ENCODE measurements around the gene UBA52. TPM values are rescaled to one million over a fixed set of nuclear protein-coding genes. Genes with fewer than 3 reads are reported as not detected.

The UBA52 gene
- total and polyA plus RNA-seq, 2 of the 13 experiments (the other 11 are each of a cell fraction or from before 2014, with no cell fraction given), result 959 to 1,782 TPM

GRCh38 chr19:18605546-18606280 is 34.1 kb downstream of the UBA52 start (continued):
- peak; percentile 78; the same call in 1 of the 2 replicates for TF ChIP-seq ZNF563 (CRISPR knock-in tag; IDR thresholded peaks at IDR 0.05)
- TF ChIP-seq, protein P1, sequence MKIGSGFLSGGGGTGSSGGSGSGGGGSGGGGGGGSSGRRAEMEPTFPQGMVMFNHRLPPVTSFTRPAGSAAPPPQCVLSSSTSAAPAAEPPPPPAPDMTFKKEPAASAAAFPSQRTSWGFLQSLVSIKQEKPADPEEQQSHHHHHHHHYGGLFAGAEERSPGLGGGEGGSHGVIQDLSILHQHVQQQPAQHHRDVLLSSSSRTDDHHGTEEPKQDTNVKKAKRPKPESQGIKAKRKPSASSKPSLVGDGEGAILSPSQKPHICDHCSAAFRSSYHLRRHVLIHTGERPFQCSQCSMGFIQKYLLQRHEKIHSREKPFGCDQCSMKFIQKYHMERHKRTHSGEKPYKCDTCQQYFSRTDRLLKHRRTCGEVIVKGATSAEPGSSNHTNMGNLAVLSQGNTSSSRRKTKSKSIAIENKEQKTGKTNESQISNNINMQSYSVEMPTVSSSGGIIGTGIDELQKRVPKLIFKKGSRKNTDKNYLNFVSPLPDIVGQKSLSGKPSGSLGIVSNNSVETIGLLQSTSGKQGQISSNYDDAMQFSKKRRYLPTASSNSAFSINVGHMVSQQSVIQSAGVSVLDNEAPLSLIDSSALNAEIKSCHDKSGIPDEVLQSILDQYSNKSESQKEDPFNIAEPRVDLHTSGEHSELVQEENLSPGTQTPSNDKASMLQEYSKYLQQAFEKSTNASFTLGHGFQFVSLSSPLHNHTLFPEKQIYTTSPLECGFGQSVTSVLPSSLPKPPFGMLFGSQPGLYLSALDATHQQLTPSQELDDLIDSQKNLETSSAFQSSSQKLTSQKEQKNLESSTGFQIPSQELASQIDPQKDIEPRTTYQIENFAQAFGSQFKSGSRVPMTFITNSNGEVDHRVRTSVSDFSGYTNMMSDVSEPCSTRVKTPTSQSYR (CRISPR knock-in tag; IDR thresholded peaks at IDR 0.05; ENCODE audit: borderline replicate concordance), result peak; percentile 40; the same call in 1 of the 2 replicates
- no peak for TF ChIP-seq ZNF841 (CRISPR knock-in tag; IDR thresholded peaks at IDR 0.05; ENCODE audit: borderline replicate concordance)
- TF ChIP-seq SMARCC2 (IDR thresholded peaks at IDR 0.05), result no peak
- no peak for TF ChIP-seq MXD4 (CRISPR knock-in tag; IDR thresholded peaks at IDR 0.05)
- TF ChIP-seq SP4 (CRISPR knock-in tag; IDR thresholded peaks at IDR 0.05), result 0 out of 2 replicates have a peak, but pooled peaks have one; percentile 26
- 0 out of 2 replicates have a peak, but pooled peaks have one; percentile 36 for TF ChIP-seq CENPT (CRISPR knock-in tag; IDR thresholded peaks at IDR 0.05; ENCODE audit: low read depth)
- no peak for TF ChIP-seq FOSL1 (CRISPR knock-in tag; IDR thresholded peaks at IDR 0.05; ENCODE audit: borderline replicate concordance)
- peak; percentile 38; the same call in 1 of the 2 replicates for TF ChIP-seq NCOR1 (IDR thresholded peaks at IDR 0.05; ENCODE audit: borderline replicate concordance, low read length)
- no peak for TF ChIP-seq ZNF781 (CRISPR knock-in tag; IDR thresholded peaks at IDR 0.05; ENCODE audit: borderline replicate concordance, not compliant biosample characterization)
- peak; percentile 61 for TF ChIP-seq TBX2 (CRISPR knock-in tag; IDR thresholded peaks at IDR 0.05; ENCODE audit: borderline replicate concordance)
- no peak for TF ChIP-seq AGO2 (optimal IDR thresholded peaks at IDR 0.05; ENCODE audit: low read depth, low read length)
- TF ChIP-seq, protein P2, sequence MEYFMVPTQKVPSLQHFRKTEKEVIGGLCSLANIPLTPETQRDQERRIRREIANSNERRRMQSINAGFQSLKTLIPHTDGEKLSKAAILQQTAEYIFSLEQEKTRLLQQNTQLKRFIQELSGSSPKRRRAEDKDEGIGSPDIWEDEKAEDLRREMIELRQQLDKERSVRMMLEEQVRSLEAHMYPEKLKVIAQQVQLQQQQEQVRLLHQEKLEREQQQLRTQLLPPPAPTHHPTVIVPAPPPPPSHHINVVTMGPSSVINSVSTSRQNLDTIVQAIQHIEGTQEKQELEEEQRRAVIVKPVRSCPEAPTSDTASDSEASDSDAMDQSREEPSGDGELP (IDR thresholded peaks at IDR 0.05; ENCODE audit: borderline replicate concordance, low read depth), result peak; percentile 31; the same call in 1 of the 2 replicates
- no peak for TF ChIP-seq KDM5A (IDR thresholded peaks at IDR 0.05; ENCODE audit: borderline replicate concordance, low read length)
- no peak for TF ChIP-seq ZNF484 (CRISPR knock-in tag; IDR thresholded peaks at IDR 0.05; ENCODE audit: borderline replicate concordance, low read depth)
- TF ChIP-seq CERS6 (CRISPR knock-in tag; IDR thresholded peaks at IDR 0.05), result no peak
- TF ChIP-seq, protein P3, sequence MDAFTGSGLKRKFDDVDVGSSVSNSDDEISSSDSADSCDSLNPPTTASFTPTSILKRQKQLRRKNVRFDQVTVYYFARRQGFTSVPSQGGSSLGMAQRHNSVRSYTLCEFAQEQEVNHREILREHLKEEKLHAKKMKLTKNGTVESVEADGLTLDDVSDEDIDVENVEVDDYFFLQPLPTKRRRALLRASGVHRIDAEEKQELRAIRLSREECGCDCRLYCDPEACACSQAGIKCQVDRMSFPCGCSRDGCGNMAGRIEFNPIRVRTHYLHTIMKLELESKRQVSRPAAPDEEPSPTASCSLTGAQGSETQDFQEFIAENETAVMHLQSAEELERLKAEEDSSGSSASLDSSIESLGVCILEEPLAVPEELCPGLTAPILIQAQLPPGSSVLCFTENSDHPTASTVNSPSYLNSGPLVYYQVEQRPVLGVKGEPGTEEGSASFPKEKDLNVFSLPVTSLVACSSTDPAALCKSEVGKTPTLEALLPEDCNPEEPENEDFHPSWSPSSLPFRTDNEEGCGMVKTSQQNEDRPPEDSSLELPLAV (CRISPR knock-in tag; conservative IDR thresholded peaks at IDR 0.05; ENCODE audit: low read depth), result 0 out of 2 replicates have a peak, but pooled peaks have one; percentile 26
- no peak for TF ChIP-seq ZNF773 (CRISPR knock-in tag; IDR thresholded peaks at IDR 0.05; ENCODE audit: borderline replicate concordance)
- no peak for TF ChIP-seq ZUFSP (CRISPR knock-in tag; IDR thresholded peaks at IDR 0.05; ENCODE audit: borderline replicate concordance)
